HepG2 (cell line): Measurements from ENCODE around the gene CARMIL3. TPM values are rescaled to one million over a fixed set of nuclear protein-coding genes. Genes with fewer than 3 reads are reported as not detected.

Experiments
- BRF2 ChIP-seq: sonication (generic); formaldehyde crosslinking; IDR thresholded peaks from 2 replicates; pipeline ENCODE4 v1.8.1; 2022; ENCODE audit warnings: mild to moderate bottlenecking, missing genetic modification reagents
- CSRNP1 ChIP-seq: sonication (generic); formaldehyde crosslinking; IDR thresholded peaks from 2 replicates; pipeline ENCODE4 v1.8.1; 2023; ENCODE audit warnings: mild to moderate bottlenecking, missing genetic modification reagents
- DMAP1 ChIP-seq: IDR thresholded peaks from 2 replicates; pipeline ENCODE4 v1.6.1; 2016
- DPF2 ChIP-seq: sonication (generic); formaldehyde crosslinking; IDR thresholded peaks from 2 replicates; pipeline ENCODE4 v1.4.0; 2020; ENCODE audit warnings: mild to moderate bottlenecking, low read depth, missing genetic modification reagents, borderline replicate concordance
- E2F2 ChIP-seq: sonication (generic); formaldehyde crosslinking; IDR thresholded peaks from 2 replicates; pipeline ENCODE4 v1.4.0; 2020; ENCODE audit warnings: missing genetic modification reagents, borderline replicate concordance
- EEA1 ChIP-seq: sonication (generic); formaldehyde crosslinking; IDR thresholded peaks from 2 replicates; pipeline ENCODE4 v1.5.1; 2020; ENCODE audit warnings: mild to moderate bottlenecking, missing genetic modification reagents, borderline replicate concordance
- IRF2 ChIP-seq: IDR thresholded peaks from 2 replicates; pipeline ENCODE4 v1.6.1; 2018; ENCODE audit warnings: missing genetic modification reagents, missing compliant biosample characterization
- KDM5B ChIP-seq: sonication (generic); formaldehyde crosslinking; IDR thresholded peaks from 2 replicates; pipeline ENCODE4 v1.4.0; 2020; ENCODE audit warnings: missing genetic modification reagents, mild to moderate bottlenecking, borderline replicate concordance
- MTA1 ChIP-seq: sonication (generic); formaldehyde crosslinking; IDR thresholded peaks from 2 replicates; pipeline ENCODE4 v1.4.0; 2020; ENCODE audit warnings: missing genetic modification reagents, mild to moderate bottlenecking, borderline replicate concordance
- PPARG ChIP-seq: conservative IDR thresholded peaks from 2 replicates; pipeline ENCODE4 v1.6.1; 2016; ENCODE audit warnings: missing biosample characterization, missing genetic modification reagents
- PREB ChIP-seq: sonication (generic); formaldehyde crosslinking; IDR thresholded peaks from 2 replicates; pipeline ENCODE4 v1.4.0; 2020; ENCODE audit warnings: missing genetic modification reagents
- SKI ChIP-seq: fragments of 450-650 bp; IDR thresholded peaks from one replicate; pipeline ENCODE4 v1.6.1; 2018; ENCODE audit warnings: mild to moderate bottlenecking; ENCODE audit not compliant: partially characterized antibody
- SMC3 ChIP-seq: IDR thresholded peaks from 2 replicates; pipeline ENCODE4 v1.6.1; 2011; ENCODE audit warnings: low read length, improper control_type of control experiment
- TEAD2 ChIP-seq: sonication (generic); formaldehyde crosslinking; IDR thresholded peaks from 2 replicates; pipeline ENCODE4 v1.9.0; 2021; ENCODE audit warnings: missing genetic modification reagents
- ZBTB7A ChIP-seq: sonication (generic); formaldehyde crosslinking; IDR thresholded peaks from 2 replicates; pipeline ENCODE4 v1.8.0; 2022; ENCODE audit warnings: mild to moderate bottlenecking, missing genetic modification reagents
- ZBTB7B ChIP-seq: sonication (generic); formaldehyde crosslinking; IDR thresholded peaks from 2 replicates; pipeline ENCODE4 v1.4.0; 2020; ENCODE audit warnings: missing genetic modification reagents
- ZNF180 ChIP-seq: sonication (generic); formaldehyde crosslinking; IDR thresholded peaks from 2 replicates; pipeline ENCODE4 v1.4.0; 2020; ENCODE audit warnings: low read depth, missing genetic modification reagents, borderline replicate concordance
- ZNF33B ChIP-seq: sonication (generic); formaldehyde crosslinking; IDR thresholded peaks from 2 replicates; pipeline ENCODE4 v1.5.1; 2020; ENCODE audit warnings: mild to moderate bottlenecking, missing genetic modification reagents
- ZNF619 ChIP-seq: sonication (generic); formaldehyde crosslinking; IDR thresholded peaks from 2 replicates; pipeline ENCODE4 v1.4.0; 2020; ENCODE audit warnings: mild to moderate bottlenecking, missing genetic modification reagents
- ZNF639 ChIP-seq: conservative IDR thresholded peaks from 2 replicates; pipeline ENCODE4 v1.6.1; 2018; ENCODE audit warnings: missing genetic modification reagents
- ZNF644 ChIP-seq: IDR thresholded peaks from 2 replicates; pipeline ENCODE4 v1.6.1; 2016; ENCODE audit warnings: low read depth
- ZNF660 ChIP-seq: sonication (generic); formaldehyde crosslinking; IDR thresholded peaks from 2 replicates; pipeline ENCODE4 v1.5.1; 2020; ENCODE audit warnings: mild to moderate bottlenecking, low read depth, missing genetic modification reagents, borderline replicate concordance
- ZNF7 ChIP-seq: IDR thresholded peaks from 2 replicates; pipeline ENCODE4 v1.6.1; 2016; ENCODE audit warnings: missing biosample characterization, missing genetic modification reagents
- ZNF761 ChIP-seq: sonication (generic); formaldehyde crosslinking; conservative IDR thresholded peaks from 2 replicates; pipeline ENCODE4 v1.4.0; 2020; ENCODE audit warnings: mild to moderate bottlenecking, missing genetic modification reagents
- polyA plus RNA-seq, 8 experiments: library from polyadenylated mRNA; depleted of rRNA in 3 of 8; stranded (reverse) in 7 of 8; unstranded in 1 of 8; fragments of >200 nt; fragmentation: Illumina TruSeq in 4 of 8; extraction: Trizol in 4 of 8; gene quantifications; 2 replicates each; pipeline versions ENCODE4 v1.2.1 to v1.2.3, GENCODE V29; 2011 to 2016; ENCODE audit warnings: low read depth in 4 of 8, missing spikeins in 1 of 8, mixed read lengths in 1 of 8; ENCODE audit not compliant: insufficient read depth in 1 of 8
- total RNA-seq, 5 experiments: library from RNA; depleted of rRNA; stranded (reverse); fragments of >200 nt; fragmentation: Illumina TruSeq; extraction: Trizol; gene quantifications; 2 replicates each; pipeline ENCODE4 v1.2.3, GENCODE V29; 2016; ENCODE audit warnings: low read depth in 1 of 5

The CARMIL3 gene
- total and polyA plus RNA-seq, 2 of the 13 experiments (the other 11 are each of a cell fraction or from before 2014, with no cell fraction given): 0.27 to 0.55 TPM

GRCh38 chr14:24013654-24014514 is 37.9 kb upstream of the CARMIL3 start (continued):
- 0 out of 2 replicates have a peak, but pooled peaks have one; percentile 37 for TF ChIP-seq E2F2 (CRISPR knock-in tag)
- 0 out of 2 replicates have a peak, but pooled peaks have one; percentile 4 for TF ChIP-seq DMAP1 (CRISPR knock-in tag)
- no peak for TF ChIP-seq KDM5B (CRISPR knock-in tag)
- 0 out of 2 replicates have a peak, but pooled peaks have one; percentile 79 for TF ChIP-seq ZNF761
- TF ChIP-seq SMC3: peak; percentile 100
- peak; percentile 93 for TF ChIP-seq ZNF619 (CRISPR knock-in tag)
- TF ChIP-seq EEA1 (CRISPR knock-in tag): no peak
- no peak for TF ChIP-seq BRF2 (CRISPR knock-in tag)
- no peak for TF ChIP-seq MTA1
- TF ChIP-seq ZNF180 (CRISPR knock-in tag): no peak
- no peak for TF ChIP-seq TEAD2 (CRISPR knock-in tag)
- TF ChIP-seq PPARG (CRISPR knock-in tag): peak; percentile 78
- TF ChIP-seq ZNF7: no peak
- TF ChIP-seq ZNF639 (CRISPR knock-in tag): peak; percentile 51; the same call in 1 of the 2 replicates
- TF ChIP-seq ZBTB7A (CRISPR knock-in tag): no peak
- no peak; the same call in 1 of the 2 replicates for TF ChIP-seq ZNF33B (CRISPR knock-in tag)
- no peak for TF ChIP-seq ZNF644 (CRISPR knock-in tag)
- TF ChIP-seq IRF2 (CRISPR knock-in tag): peak; percentile 96
- no peak for TF ChIP-seq ZNF660 (CRISPR knock-in tag)
- TF ChIP-seq DPF2 (CRISPR knock-in tag): no peak
- TF ChIP-seq ZBTB7B: no peak
- no peak for TF ChIP-seq CSRNP1
- no peak for TF ChIP-seq SKI
- TF ChIP-seq PREB (CRISPR knock-in tag): no peak
